Esophagus muscularis mucosa (tissue), 3 donors: ENCODE data around the gene CTAG1A.
"Not testable (repeated sequence)": the region's sequence is repeated elsewhere in the genome, so short reads cannot be mapped to it uniquely, and the experiment has no call there.

Source experiments
- POLR2A ChIP-seq: fragments of 450-650 bp; IDR thresholded peaks from one replicate; pipeline ENCODE4 v1.6.1; 2017; ENCODE audit warnings: antibody characterized with exemption, moderate library complexity, mild to moderate bottlenecking, low read depth
- TF ChIP-seq, protein P1 (sequence below), 3 experiments: fragments of 200-600 bp in 2 of 3; fragments of 450-650 bp in 1 of 3; sonication (generic) in 2 of 3; IDR thresholded peaks; one replicate each; pipeline ENCODE4 v1.5.1; 2017 to 2019; ENCODE audit warnings: antibody characterized with exemption in 3 of 3, mild to moderate bottlenecking in 2 of 3, moderate library complexity in 1 of 3

GRCh38 chrX:154552112-154552806, 32.7 kb upstream of the CTAG1A start:
- not testable (repeated sequence) for TF ChIP-seq POLR2A
- TF ChIP-seq, protein P1, sequence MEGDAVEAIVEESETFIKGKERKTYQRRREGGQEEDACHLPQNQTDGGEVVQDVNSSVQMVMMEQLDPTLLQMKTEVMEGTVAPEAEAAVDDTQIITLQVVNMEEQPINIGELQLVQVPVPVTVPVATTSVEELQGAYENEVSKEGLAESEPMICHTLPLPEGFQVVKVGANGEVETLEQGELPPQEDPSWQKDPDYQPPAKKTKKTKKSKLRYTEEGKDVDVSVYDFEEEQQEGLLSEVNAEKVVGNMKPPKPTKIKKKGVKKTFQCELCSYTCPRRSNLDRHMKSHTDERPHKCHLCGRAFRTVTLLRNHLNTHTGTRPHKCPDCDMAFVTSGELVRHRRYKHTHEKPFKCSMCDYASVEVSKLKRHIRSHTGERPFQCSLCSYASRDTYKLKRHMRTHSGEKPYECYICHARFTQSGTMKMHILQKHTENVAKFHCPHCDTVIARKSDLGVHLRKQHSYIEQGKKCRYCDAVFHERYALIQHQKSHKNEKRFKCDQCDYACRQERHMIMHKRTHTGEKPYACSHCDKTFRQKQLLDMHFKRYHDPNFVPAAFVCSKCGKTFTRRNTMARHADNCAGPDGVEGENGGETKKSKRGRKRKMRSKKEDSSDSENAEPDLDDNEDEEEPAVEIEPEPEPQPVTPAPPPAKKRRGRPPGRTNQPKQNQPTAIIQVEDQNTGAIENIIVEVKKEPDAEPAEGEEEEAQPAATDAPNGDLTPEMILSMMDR (IDR thresholded peaks at IDR 0.05) = not testable (repeated sequence)
